BLaER1 treated with 17β-estradiol and CSF1 and Interleukin-3, amounts not matched to agents 10 nM and 100 nM (cell line): Measurements from ENCODE around the gene HDGFL2.

Experiments
- H3K27ac ChIP-seq, 11 experiments: shearing (Covaris generic); formaldehyde crosslinking; 2 replicates each; pipeline ENCODE4 v1.8.1; 2022
- H3K27me3 ChIP-seq, 11 experiments: shearing (Covaris generic); formaldehyde crosslinking; 2 replicates each; pipeline ENCODE4 v1.8.1; 2022
- H3K36me3 ChIP-seq, 11 experiments: shearing (Covaris generic); formaldehyde crosslinking; 2 replicates each; pipeline ENCODE4 v1.8.1; 2022
- H3K4me1 ChIP-seq, 10 experiments: shearing (Covaris generic); formaldehyde crosslinking; 2 replicates each; pipeline ENCODE4 v1.8.1; 2022
- H3K4me2 ChIP-seq, 11 experiments: shearing (Covaris generic); formaldehyde crosslinking; 2 replicates each; pipeline ENCODE4 v1.8.1; 2022
- H3K4me3 ChIP-seq, 10 experiments: shearing (Covaris generic); formaldehyde crosslinking; 2 replicates each; pipeline ENCODE4 v1.8.1; 2022
- H3K9ac ChIP-seq, 11 experiments: shearing (Covaris generic); formaldehyde crosslinking; 2 replicates each; pipeline ENCODE4 v1.8.1; 2022
- H3K9me3 ChIP-seq, 11 experiments: shearing (Covaris generic); formaldehyde crosslinking; replicated peaks in 1 of 11; 2 replicates each; pipeline ENCODE4 v1.8.1; 2022
- H4K20me1 ChIP-seq, 11 experiments: shearing (Covaris generic); formaldehyde crosslinking; 2 replicates each; pipeline ENCODE4 v1.8.1; 2022
- Cebpa-rat ChIP-seq, 11 experiments: shearing (Covaris generic); IDR thresholded peaks; 2 replicates each; pipeline ENCODE4 v1.8.1; 2022

HDGFL2 gene

GRCh38 chr19:4503132-4503824, 31.2 kb downstream of the HDGFL2 start:
- peak overlapping the region in 6 of 10 experiments; percentile 4 to 45 (median 32); a peak in 9 of 20 replicates for H3K4me3 ChIP-seq
- H3K36me3 ChIP-seq = peaks cover 27 to 72% (median 42%) of the 10 kb centered on the region in 11 experiments
- H4K20me1 ChIP-seq = peaks cover 0 to 54% (median 26%) of the 10 kb centered on the region in 11 experiments; a peak in 18 of 22 replicates
- peak overlapping the region in 9 of 11 experiments; percentile 1 to 75 (median 62); a peak in 17 of 22 replicates for H3K9ac ChIP-seq
- peak overlapping the region in 8 of 11 experiments; percentile 39 to 79 (median 60); a peak in 16 of 22 replicates for H3K27ac ChIP-seq
- H3K27me3 ChIP-seq = no peaks in the 10 kb centered on the region
- H3K4me2 ChIP-seq = peak overlapping the region; percentile 46 to 96 (median 88); a peak in 21 of 22 replicates
- no peak for TF ChIP-seq Cebpa-rat (IDR thresholded peaks at IDR 0.05)
- H3K9me3 ChIP-seq = no peaks in the 10 kb centered on the region
- H3K4me1 ChIP-seq = peaks cover 45 to 70% (median 59%) of the 10 kb centered on the region in 10 experiments

- Histone ChIP-seq H3K4me2 (peak overlapping the region; percentile 32 to 96 (median 88); a peak in 21 of 22 replicates), H3K9me3 (no peaks in the 10 kb centered on the region; a peak in 1 of 22 replicates), H3K9ac (peak overlapping the region in 9 of 11 experiments; percentile 1 to 75 (median 62); a peak in 14 of 22 replicates), H3K27me3 (no peaks in the 10 kb centered on the region), H3K4me3 (peak overlapping the region in 2 of 10 experiments; percentile 4 to 32; a peak in 1 of 20 replicates), H3K27ac (peak overlapping the region in 8 of 11 experiments; percentile 39 to 79 (median 60); a peak in 13 of 22 replicates), H3K4me1 (peaks cover 45 to 70% (median 59%) of the 10 kb centered on the region in 10 experiments), H3K36me3 (peaks cover 22 to 67% (median 37%) of the 10 kb centered on the region in 11 experiments), H4K20me1 (peaks cover 0 to 54% (median 26%) of the 10 kb centered on the region in 11 experiments; a peak in 18 of 22 replicates)
- TF ChIP-seq Cebpa-rat (IDR thresholded peaks at IDR 0.05) = no peak
Measured at GRCh38 chr19:4503825-4504170, 31.7 kb downstream of the HDGFL2 start.

GRCh38 chr19:4504297-4504701, 32.2 kb downstream of the HDGFL2 start:
- no peak for TF ChIP-seq Cebpa-rat (IDR thresholded peaks at IDR 0.05)
- Histone ChIP-seq H3K9me3 (no peaks in the 10 kb centered on the region; a peak in 1 of 22 replicates), H3K4me2 (peak overlapping the region; percentile 32 to 96 (median 88); a peak in 21 of 22 replicates), H3K9ac (peak overlapping the region in 8 of 11 experiments; percentile 26 to 75 (median 64); a peak in 11 of 22 replicates), H3K27me3 (no peaks in the 10 kb centered on the region), H4K20me1 (peaks cover 0 to 54% (median 26%) of the 10 kb centered on the region in 11 experiments; a peak in 18 of 22 replicates), H3K36me3 (peaks cover 21 to 62% (median 36%) of the 10 kb centered on the region in 11 experiments; a peak in 21 of 22 replicates), H3K4me3 (no peak overlapping the region), H3K27ac (peak overlapping the region in 8 of 11 experiments; percentile 39 to 79 (median 60); a peak in 12 of 22 replicates), H3K4me1 (peaks cover 45 to 70% (median 59%) of the 10 kb centered on the region in 10 experiments)

- Histone ChIP-seq H3K36me3 (peaks cover 19 to 58% (median 32%) of the 10 kb centered on the region in 11 experiments; a peak in 21 of 22 replicates), H4K20me1 (peaks cover 0 to 50% (median 26%) of the 10 kb centered on the region in 11 experiments; a peak in 18 of 22 replicates), H3K4me1 (peaks cover 45 to 77% (median 59%) of the 10 kb centered on the region in 10 experiments), H3K9me3 (no peaks in the 10 kb centered on the region; a peak in 1 of 22 replicates), H3K27ac (peak overlapping the region in 6 of 11 experiments; percentile 7 to 79 (median 58); a peak in 11 of 22 replicates), H3K9ac (peak overlapping the region in 6 of 11 experiments; percentile 26 to 75 (median 68); a peak in 8 of 22 replicates), H3K4me3 (no peak overlapping the region), H3K27me3 (no peaks in the 10 kb centered on the region), H3K4me2 (peak overlapping the region; percentile 32 to 96 (median 88); a peak in 21 of 22 replicates)
- TF ChIP-seq Cebpa-rat (IDR thresholded peaks at IDR 0.05) = no peak
Measured at GRCh38 chr19:4504891-4505569, 32.9 kb downstream of the HDGFL2 start.

- 0 out of 22 replicates have a peak overlapping the region, but pooled peaks of 3 of the 11 experiments have one; percentile 8 to 74 (median 15) for H3K9ac ChIP-seq
- peak overlapping the region in 8 of 11 experiments; percentile 60 to 92 (median 79); a peak in 16 of 22 replicates for H3K4me2 ChIP-seq
- H3K4me3 ChIP-seq = no peak overlapping the region
- H3K4me1 ChIP-seq = peaks cover 45 to 80% (median 59%) of the 10 kb centered on the region in 10 experiments
- peaks cover 0 to 44% (median 26%) of the 10 kb centered on the region in 11 experiments; a peak in 18 of 22 replicates for H4K20me1 ChIP-seq
- peak overlapping the region in 8 of 11 experiments; percentile 6 to 79 (median 47); a peak in 11 of 22 replicates for H3K27ac ChIP-seq
- H3K9me3 ChIP-seq = no peaks in the 10 kb centered on the region; a peak in 1 of 22 replicates
- H3K27me3 ChIP-seq = no peaks in the 10 kb centered on the region
- H3K36me3 ChIP-seq = peaks cover 16 to 50% (median 28%) of the 10 kb centered on the region in 11 experiments; a peak in 21 of 22 replicates
- TF ChIP-seq Cebpa-rat (IDR thresholded peaks at IDR 0.05) = no peak
Measured at GRCh38 chr19:4505570-4506448, 33.7 kb downstream of the HDGFL2 start.

GRCh38 chr19:4506449-4507149, 34.5 kb downstream of the HDGFL2 start:
- Histone ChIP-seq H3K4me1 (peaks cover 37 to 75% (median 53%) of the 10 kb centered on the region in 10 experiments), H3K4me2 (peak overlapping the region in 9 of 11 experiments; percentile 19 to 92 (median 77); a peak in 16 of 22 replicates), H3K36me3 (peaks cover 9 to 42% (median 20%) of the 10 kb centered on the region in 11 experiments; a peak in 21 of 22 replicates), H3K27me3 (no peaks in the 10 kb centered on the region), H4K20me1 (peaks cover 0 to 36% (median 21%) of the 10 kb centered on the region in 11 experiments; a peak in 18 of 22 replicates), H3K9ac (peak overlapping the region in 7 of 11 experiments; percentile 2 to 60 (median 37); a peak in 9 of 22 replicates), H3K4me3 (no peak overlapping the region), H3K27ac (peak overlapping the region in 7 of 11 experiments; percentile 13 to 79 (median 52); a peak in 13 of 22 replicates), H3K9me3 (no peaks in the 10 kb centered on the region; a peak in 1 of 22 replicates)
- no peak for TF ChIP-seq Cebpa-rat (IDR thresholded peaks at IDR 0.05)

GRCh38 chr19:4507150-4507452, 35.0 kb downstream of the HDGFL2 start:
- Histone ChIP-seq H3K4me2 (peak overlapping the region in 7 of 11 experiments; percentile 75 to 92 (median 78); a peak in 14 of 22 replicates), H3K4me3 (no peak overlapping the region), H4K20me1 (peaks cover 0 to 31% (median 20%) of the 10 kb centered on the region in 11 experiments; a peak in 17 of 22 replicates), H3K36me3 (peaks cover 4 to 37% (median 15%) of the 10 kb centered on the region in 11 experiments; a peak in 21 of 22 replicates), H3K9ac (peak overlapping the region in 3 of 11 experiments; percentile 16 to 60 (median 47); a peak in 6 of 22 replicates), H3K4me1 (peaks cover 32 to 70% (median 48%) of the 10 kb centered on the region in 10 experiments), H3K27me3 (no peaks in the 10 kb centered on the region), H3K9me3 (no peaks in the 10 kb centered on the region; a peak in 1 of 22 replicates), H3K27ac (peak overlapping the region in 6 of 11 experiments; percentile 13 to 79 (median 52); a peak in 10 of 22 replicates)
- no peak for TF ChIP-seq Cebpa-rat (IDR thresholded peaks at IDR 0.05)
